ENCODE results near the gene PCDHGA5. TPM values are rescaled to one million over a fixed set of nuclear protein-coding genes. Genes with fewer than 3 reads are reported as not detected.
A peak's percentile ranks its signal among the peaks of the same experiment; 100 is the strongest.
"Not testable (repeated sequence)": the region's sequence is repeated elsewhere in the genome, so short reads cannot be mapped to it uniquely, and the experiment has no call there.

PCDHGA5 gene
- total RNA-seq, 5 donors from 2014 or later (not counting 1 experiment from before 2014, with no cell fraction given), result 0.06 to 0.43 (median 0.41) TPM; not detected in 2

DNA sequence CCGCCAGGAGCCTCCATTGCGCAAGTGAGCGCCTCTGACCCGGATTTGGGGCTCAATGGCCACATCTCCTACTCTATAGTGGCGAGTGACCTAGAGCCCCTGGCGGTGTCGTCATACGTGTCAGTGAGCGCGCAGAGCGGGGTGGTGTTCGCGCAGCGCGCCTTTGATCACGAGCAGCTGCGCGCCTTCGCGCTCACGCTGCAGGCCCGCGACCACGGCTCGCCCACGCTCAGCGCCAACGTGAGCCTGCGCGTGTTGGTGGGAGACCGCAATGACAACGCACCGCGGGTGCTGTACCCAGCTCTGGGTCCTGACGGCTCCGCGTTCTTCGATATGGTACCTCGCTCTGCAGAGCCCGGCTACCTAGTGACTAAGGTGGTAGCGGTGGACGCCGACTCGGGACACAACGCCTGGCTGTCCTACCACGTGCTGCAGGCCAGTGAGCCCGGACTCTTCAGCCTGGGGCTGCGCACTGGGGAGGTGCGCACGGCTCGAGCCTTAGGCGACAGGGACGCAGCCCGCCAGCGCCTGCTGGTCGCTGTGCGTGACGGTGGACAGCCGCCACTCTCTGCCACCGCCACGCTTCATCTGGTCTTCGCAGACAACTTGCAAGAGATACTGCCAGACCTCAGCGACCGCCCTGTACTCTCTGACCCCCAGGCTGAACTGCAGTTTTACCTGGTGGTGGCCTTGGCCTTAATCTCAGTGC is 45.8 kb downstream of the PCDHGA5 start:
- Mint-ChIP-seq H3K4me3 (no peak overlapping the region), H3K4me1 (peaks cover 18 to 22% (median 20%) of the 10 kb centered on the region in 3 donors), H3K27me3 (peaks cover 64 to 85% of the 10 kb centered on the region in 2 donors), H3K36me3 (peaks cover 16% of the 10 kb centered on the region), H3K27ac (no peak overlapping the region), H3K9me3 (peaks cover 17 to 29% (median 23%) of the 10 kb centered on the region in 3 donors)
- Histone ChIP-seq H3K36me3 (ENCODE audit: control insufficient read depth in 2 of 2, extremely low read depth in 1 of 2, insufficient read depth in 1 of 2, low read length in 1 of 2) (no peaks in the 10 kb centered on the region), H3K4me3 (ENCODE audit: control insufficient read depth in 1 of 2, extremely low read depth in 1 of 2, low read length in 1 of 2) (peak overlapping the region in 1 of 2 donors; percentile 21), H3K27me3 (replicated peaks in 1 of 2; ENCODE audit: control insufficient read depth in 2 of 2, extremely low read depth in 1 of 2, insufficient read depth in 2 of 2, low read length in 1 of 2) (peaks cover 22 to 68% of the 10 kb centered on the region in 2 experiments), H3K27ac (ENCODE audit: low read length) (no peak overlapping the region), H3K4me1 (ENCODE audit: control insufficient read depth in 1 of 2, extremely low read depth in 1 of 2, insufficient read depth in 2 of 2, low read length in 2 of 2) (peaks cover 0 to 11% of the 10 kb centered on the region in 2 experiments), H3K9me3 (peaks cover 4% of the 10 kb centered on the region)
- WGBS (ENCODE audit: insufficient coverage), result 46% methylated on average over 63 of the region's 64 CpGs
- ATAC-seq (replicated peaks in 1 of 4) (no peak), DNase-seq (no peak)
- CTCF ChIA-PET, result interaction anchor here (0.7 to 1.0 kb wide), 4 partner anchors 89 to 1114 kb away, joined by 3 to 5 read pairs (median 3); partner anchors contain the start of gene TAF7 (in 1 of the 2)
- POLR2A ChIA-PET, result no interaction called here

DNA sequence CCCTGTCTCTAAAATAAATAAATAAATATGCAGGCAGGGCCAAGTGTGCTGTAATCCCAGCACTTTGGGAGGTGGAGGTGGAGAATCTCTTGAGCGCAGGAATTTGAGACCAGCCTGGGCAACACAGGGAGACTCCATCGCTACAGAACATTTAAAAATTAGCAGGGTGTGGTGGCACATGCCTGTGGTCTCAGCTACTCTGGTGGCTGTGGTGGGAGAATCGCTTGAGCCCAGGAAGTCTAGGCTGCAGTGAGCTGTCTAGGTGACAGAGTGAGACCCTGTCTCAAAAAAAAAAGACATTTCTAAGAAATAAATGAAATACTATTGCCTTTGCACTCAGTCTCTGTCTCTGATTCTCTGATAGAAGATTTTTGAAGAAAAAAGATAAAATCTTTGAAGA is 47.6 kb downstream of the PCDHGA5 start:
- Mint-ChIP-seq H3K4me3 (no peak overlapping the region), H3K36me3 (peaks cover 16% of the 10 kb centered on the region), H3K4me1 (peaks cover 21 to 28% (median 24%) of the 10 kb centered on the region in 3 donors), H3K27ac (no peak overlapping the region), H3K27me3 (peaks cover 60 to 80% of the 10 kb centered on the region in 2 donors), H3K9me3 (peaks cover 17 to 24% (median 19%) of the 10 kb centered on the region in 3 donors)
- DNase-seq (no peak), ATAC-seq (replicated peaks in 1 of 4) (no peak)
- peaks cover 20 to 60% of the 10 kb centered on the region in 2 experiments for H3K27me3 ChIP-seq (replicated peaks in 1 of 2; ENCODE audit: control insufficient read depth in 2 of 2, extremely low read depth in 1 of 2, insufficient read depth in 2 of 2, low read length in 1 of 2)
- no peak overlapping the region for H3K4me3 ChIP-seq (ENCODE audit: control insufficient read depth in 1 of 2, extremely low read depth in 1 of 2, low read length in 1 of 2)
- CTCF ChIA-PET, result interaction anchor here in 1 of 2 donors (1.0 kb wide), 1 partner anchor 152 kb away, joined by 4 read pairs; no protein-coding TSS in a partner anchor
- no peak overlapping the region for H3K27ac ChIP-seq (ENCODE audit: low read length)
- WGBS (ENCODE audit: insufficient coverage), result 63% methylated on average over 2 of the region's 3 CpGs
- no peaks in the 10 kb centered on the region for H3K36me3 ChIP-seq (ENCODE audit: control insufficient read depth in 2 of 2, extremely low read depth in 1 of 2, insufficient read depth in 1 of 2, low read length in 1 of 2)
- POLR2A ChIA-PET, result no interaction called here
- H3K4me1 ChIP-seq (ENCODE audit: control insufficient read depth in 1 of 2, extremely low read depth in 1 of 2, insufficient read depth in 2 of 2, low read length in 2 of 2), result peaks cover 0 to 11% of the 10 kb centered on the region in 2 experiments
- peaks cover 4% of the 10 kb centered on the region for H3K9me3 ChIP-seq

DNA sequence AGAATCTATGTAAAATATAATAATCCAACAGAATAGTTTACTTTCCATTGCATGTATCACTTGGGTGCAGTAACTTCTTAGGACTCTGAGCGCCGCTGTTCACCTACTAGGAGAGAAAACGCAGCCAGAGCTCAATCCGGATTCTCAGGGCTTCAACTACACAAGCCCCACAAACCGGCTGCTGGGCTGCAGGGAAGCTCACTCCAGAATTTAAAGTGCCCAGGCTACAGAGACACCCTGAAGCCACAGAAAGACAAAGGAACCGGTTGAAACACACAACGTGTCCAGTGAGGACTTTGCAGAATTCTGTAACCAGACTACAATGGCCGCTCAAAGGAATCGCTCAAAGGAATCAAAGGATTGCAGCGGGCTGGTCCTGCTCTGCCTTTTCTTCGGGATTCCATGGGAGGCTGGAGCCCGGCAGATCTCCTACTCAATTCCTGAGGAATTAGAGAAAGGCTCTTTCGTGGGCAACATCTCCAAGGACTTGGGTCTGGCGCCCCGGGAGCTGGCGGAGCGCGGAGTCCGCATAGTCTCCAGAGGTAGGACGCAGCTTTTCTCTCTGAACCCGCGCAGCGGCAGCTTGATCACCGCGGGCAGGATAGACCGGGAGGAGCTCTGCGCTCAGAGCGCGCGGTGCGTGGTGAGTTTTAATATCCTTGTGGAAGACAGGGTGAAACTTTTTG is 49.0 kb downstream of the PCDHGA5 start, which contains the start of gene PCDHGA10:
Gene PCDHGA10 (plus strand): TSS at position 134 of the 686 bp plus-strand sequence. CDS start 189 bp downstream, at position 323.
- Histone ChIP-seq H3K4me3 (ENCODE audit: control insufficient read depth in 1 of 2, extremely low read depth in 1 of 2, low read length in 1 of 2) (peak within 1 kb of the TSS; percentile 41 to 68), H3K9me3 (no peaks in the 10 kb centered on the region), H3K27me3 (replicated peaks in 1 of 2; ENCODE audit: control insufficient read depth in 2 of 2, extremely low read depth in 1 of 2, insufficient read depth in 2 of 2, low read length in 1 of 2) (peaks cover 15 to 63% of the 10 kb centered on the region in 2 experiments), H3K4me1 (ENCODE audit: control insufficient read depth in 1 of 2, extremely low read depth in 1 of 2, insufficient read depth in 2 of 2, low read length in 2 of 2) (peaks cover 0 to 18% of the 10 kb centered on the region in 2 experiments), H3K36me3 (ENCODE audit: control insufficient read depth in 2 of 2, extremely low read depth in 1 of 2, insufficient read depth in 1 of 2, low read length in 1 of 2) (no peaks in the 10 kb centered on the region), H3K27ac (ENCODE audit: low read length) (no peak within 1 kb of the TSS)
- H3K4me1 Mint-ChIP-seq, result peaks cover 22 to 35% (median 23%) of the 10 kb centered on the region in 3 donors
- WGBS (ENCODE audit: insufficient coverage), result 16% methylated on average over 23 of the region's 31 CpGs
- peaks cover 20 to 23% (median 21%) of the 10 kb centered on the region in 3 donors for H3K9me3 Mint-ChIP-seq
- H3K27ac Mint-ChIP-seq, result peak within 1 kb of the TSS; percentile 34
- ATAC-seq (replicated peaks in 1 of 4) (peak; percentile 78 to 84 (median 82)), DNase-seq (peak in 32 of 35 experiments; percentile 15 to 69 (median 46))
- peaks cover 18% of the 10 kb centered on the region for H3K36me3 Mint-ChIP-seq
- H3K27me3 Mint-ChIP-seq, result peaks cover 57 to 80% of the 10 kb centered on the region in 2 donors
- CTCF ChIA-PET, result interaction anchor here (0.6 to 2.1 kb wide), 22 partner anchors 9 to 192 kb away, joined by 3 to 29 read pairs (median 5); partner anchors contain the start of genes PCDHGA11 (in 1 of the 2), PCDHGA12 (in 1 of the 2), PCDHGB3 (in 1 of the 2) and PCDHGB5 (in 1 of the 2)
- H3K4me3 Mint-ChIP-seq, result peak within 1 kb of the TSS; percentile 77 to 85 (median 78)
- POLR2A ChIA-PET, result interaction anchor here in 1 of 2 donors (1.3 kb wide), 1 partner anchor 151 kb away, joined by 5 read pairs; no protein-coding TSS in a partner anchor

DNA sequence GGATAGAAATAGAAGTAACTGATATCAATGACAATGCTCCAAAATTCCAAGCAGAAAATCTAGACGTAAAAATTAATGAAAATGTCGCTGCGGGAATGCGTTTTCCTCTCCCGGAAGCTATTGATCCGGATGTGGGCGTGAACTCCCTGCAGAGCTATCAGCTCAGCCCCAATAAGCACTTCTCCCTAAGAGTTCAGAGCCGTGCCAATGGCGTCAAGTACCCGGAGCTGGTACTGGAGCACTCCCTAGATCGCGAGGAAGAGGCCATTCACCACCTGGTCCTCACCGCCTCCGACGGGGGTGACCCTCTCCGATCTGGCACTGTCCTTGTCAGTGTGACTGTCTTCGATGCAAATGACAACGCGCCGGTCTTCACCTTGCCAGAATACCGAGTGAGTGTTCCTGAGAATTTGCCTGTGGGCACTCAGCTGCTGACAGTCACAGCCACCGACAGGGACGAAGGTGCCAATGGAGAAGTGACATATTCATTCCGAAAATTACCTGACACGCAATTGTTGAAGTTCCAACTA is 49.6 kb downstream of the PCDHGA5 start:
- DNase-seq (no peak), ATAC-seq (replicated peaks in 1 of 4) (peak in 1 of 4 experiments; percentile 21)
- CTCF ChIA-PET, result interaction anchor here (0.6 to 2.1 kb wide), 18 partner anchors 8 to 824 kb away, joined by 3 to 29 read pairs (median 5); partner anchors contain the start of genes PCDHGA11 (in 1 of the 2), PCDHGA12 (in 1 of the 2) and PCDHGB5 (in 1 of the 2)
- Histone ChIP-seq H3K27ac (ENCODE audit: low read length) (no peak overlapping the region), H3K27me3 (replicated peaks in 1 of 2; ENCODE audit: control insufficient read depth in 2 of 2, extremely low read depth in 1 of 2, insufficient read depth in 2 of 2, low read length in 1 of 2) (peaks cover 21 to 62% of the 10 kb centered on the region in 2 experiments), H3K4me3 (ENCODE audit: control insufficient read depth in 1 of 2, extremely low read depth in 1 of 2, low read length in 1 of 2) (peak overlapping the region; percentile 41 to 68), H3K4me1 (ENCODE audit: control insufficient read depth in 1 of 2, extremely low read depth in 1 of 2, insufficient read depth in 2 of 2, low read length in 2 of 2) (peaks cover 0 to 18% of the 10 kb centered on the region in 2 experiments), H3K9me3 (no peaks in the 10 kb centered on the region), H3K36me3 (ENCODE audit: control insufficient read depth in 2 of 2, extremely low read depth in 1 of 2, insufficient read depth in 1 of 2, low read length in 1 of 2) (no peaks in the 10 kb centered on the region)
- H3K4me1 Mint-ChIP-seq, result peaks cover 20 to 36% (median 23%) of the 10 kb centered on the region in 3 donors
- H3K36me3 Mint-ChIP-seq, result peaks cover 21% of the 10 kb centered on the region
- H3K9me3 Mint-ChIP-seq, result peaks cover 20 to 25% (median 25%) of the 10 kb centered on the region in 3 donors
- 25% methylated on average over 21 of the region's 25 CpGs for WGBS (ENCODE audit: insufficient coverage)
- peaks cover 60 to 80% of the 10 kb centered on the region in 2 donors for H3K27me3 Mint-ChIP-seq
- H3K27ac Mint-ChIP-seq, result peak overlapping the region in 1 of 2 donors; percentile 34
- POLR2A ChIA-PET, result interaction anchor here in 1 of 2 donors (1.3 kb wide), 1 partner anchor 150 kb away, joined by 5 read pairs; no protein-coding TSS in a partner anchor
- H3K4me3 Mint-ChIP-seq, result peak overlapping the region; percentile 77 to 85 (median 78)

DNA sequence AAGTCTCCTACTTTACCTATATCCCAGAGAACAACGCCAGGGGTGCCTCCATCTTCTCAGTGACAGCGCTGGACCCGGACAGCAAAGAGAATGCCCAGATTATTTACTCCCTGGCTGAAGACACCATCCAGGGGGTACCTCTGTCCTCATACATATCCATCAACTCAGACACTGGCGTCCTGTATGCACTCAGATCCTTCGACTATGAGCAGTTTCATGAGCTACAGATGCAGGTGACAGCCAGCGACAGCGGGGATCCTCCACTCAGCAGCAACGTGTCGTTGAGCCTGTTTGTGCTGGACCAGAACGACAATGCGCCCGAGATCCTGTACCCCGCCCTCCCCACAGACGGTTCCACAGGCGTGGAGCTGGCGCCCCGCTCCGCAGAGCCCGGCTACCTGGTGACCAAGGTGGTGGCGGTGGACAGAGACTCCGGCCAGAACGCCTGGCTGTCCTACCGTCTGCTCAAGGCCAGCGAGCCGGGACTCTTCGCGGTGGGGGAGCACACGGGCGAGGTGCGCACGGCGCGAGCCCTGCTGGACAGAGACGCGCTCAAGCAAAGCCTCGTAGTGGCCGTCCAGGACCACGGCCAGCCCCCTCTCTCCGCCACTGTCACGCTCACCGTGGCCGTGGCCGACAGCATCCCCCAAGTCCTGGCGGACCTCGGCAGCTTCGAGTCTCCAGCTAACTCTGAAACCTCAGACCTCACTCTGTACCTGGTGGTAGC is 50.7 kb downstream of the PCDHGA5 start:
- H3K36me3 ChIP-seq (ENCODE audit: control insufficient read depth in 2 of 2, extremely low read depth in 1 of 2, insufficient read depth in 1 of 2, low read length in 1 of 2); H3K9me3 ChIP-seq; H3K27ac ChIP-seq (ENCODE audit: low read length); ATAC-seq (replicated peaks in 1 of 4); H3K4me3 ChIP-seq (ENCODE audit: control insufficient read depth in 1 of 2, extremely low read depth in 1 of 2, low read length in 1 of 2); DNase-seq; H3K27ac Mint-ChIP-seq; POLR2A ChIA-PET: not testable (repeated sequence)
- H3K4me1 Mint-ChIP-seq, result peaks cover 20 to 36% (median 23%) of the 10 kb centered on the region in 3 donors
- peaks cover 14 to 23% (median 22%) of the 10 kb centered on the region in 3 donors for H3K9me3 Mint-ChIP-seq
- 38% methylated on average over 41 of the region's 46 CpGs for WGBS (ENCODE audit: insufficient coverage)
- H3K4me1 ChIP-seq (ENCODE audit: control insufficient read depth in 1 of 2, extremely low read depth in 1 of 2, insufficient read depth in 2 of 2, low read length in 2 of 2), result peaks cover 0 to 18% of the 10 kb centered on the region in 2 experiments
- H3K36me3 Mint-ChIP-seq, result peaks cover 20% of the 10 kb centered on the region
- H3K4me3 Mint-ChIP-seq, result peak overlapping the region in 1 of 3 donors; percentile 78
- CTCF ChIA-PET, result interaction anchor here (0.6 kb wide), 3 partner anchors 93 to 825 kb away, joined by 3 to 4 read pairs (median 3); no protein-coding TSS in a partner anchor
- H3K27me3 ChIP-seq (replicated peaks in 1 of 2; ENCODE audit: control insufficient read depth in 2 of 2, extremely low read depth in 1 of 2, insufficient read depth in 2 of 2, low read length in 1 of 2), result peaks cover 27 to 64% of the 10 kb centered on the region in 2 experiments
- peaks cover 55 to 77% of the 10 kb centered on the region in 2 donors for H3K27me3 Mint-ChIP-seq
